Forelimb muscle (tissue), 1 donor: ENCODE results near the gene CTIF. TPM values are rescaled to one million over a fixed set of nuclear protein-coding genes. Genes with fewer than 3 reads are reported as not detected.

Experiments used
- DNase-seq: peaks from one replicate; pipeline ENCODE4 v3.0.0-alpha.2; 2013; ENCODE audit warnings: low read depth
- polyA plus RNA-seq: library from polyadenylated mRNA; unstranded; fragments of 120-200 nt; gene quantifications from one replicate; pipeline ENCODE4 v1.2.1, GENCODE V29; 2013; ENCODE audit not compliant: insufficient read length

CTIF gene
- polyA plus RNA-seq, 1 donor: 35.6 TPM

GRCh38 chr18:48899558-48900174, 360.8 kb downstream of the CTIF start:
- no peak for DNase-seq

GRCh38 chr18:48900469-48900868, 361.6 kb downstream of the CTIF start:
- DNase-seq: no peak

- no peak for DNase-seq
Observed at GRCh38 chr18:48901145-48902022, 362.6 kb downstream of the CTIF start.

GRCh38 chr18:48902023-48902855, 363.4 kb downstream of the CTIF start:
- no peak for DNase-seq

- no peak for DNase-seq
Observed at GRCh38 chr18:48902856-48903601, 364.2 kb downstream of the CTIF start.

GRCh38 chr18:48904091-48904490, 365.3 kb downstream of the CTIF start:
- no peak for DNase-seq

- DNase-seq: no peak
Observed at GRCh38 chr18:48904847-48905394, 366.1 kb downstream of the CTIF start.

- DNase-seq: no peak
Observed at GRCh38 chr18:48905513-48905912, 366.7 kb downstream of the CTIF start.

GRCh38 chr18:48908916-48909315, 370.1 kb downstream of the CTIF start:
- no peak for DNase-seq

GRCh38 chr18:48909721-48910120, 370.9 kb downstream of the CTIF start:
- no peak for DNase-seq

GRCh38 chr18:48910972-48911545, 372.2 kb downstream of the CTIF start:
- DNase-seq: no peak

Other genes with a start within 250 kb of the CTIF start
- gene ZBTB7C, start 129.6 kb upstream of the CTIF start, polyA plus RNA-seq: 4.0 TPM